Pons (tissue), 1 donor: ENCODE data around the gene HDAC4.

ENCODE experiments used
- DNase-seq: peaks from one replicate; pipeline ENCODE4 v3.0.0-alpha.2; 2016; ENCODE audit warnings: low spot score

Gene HDAC4

GRCh38 chr2:239326831-239327535 is 73.8 kb downstream of the HDAC4 start:
- DNase-seq: no peak

- DNase-seq: no peak
Measured at GRCh38 chr2:239324456-239324855, 76.4 kb downstream of the HDAC4 start.

- DNase-seq: no peak
Measured at GRCh38 chr2:239323447-239323846, 77.4 kb downstream of the HDAC4 start.

- no peak for DNase-seq
Measured at GRCh38 chr2:239322416-239323086, 78.3 kb downstream of the HDAC4 start.

- no peak for DNase-seq
Measured at GRCh38 chr2:239321596-239322415, 79.0 kb downstream of the HDAC4 start.

- DNase-seq: no peak
Measured at GRCh38 chr2:239318790-239319661, 81.8 kb downstream of the HDAC4 start.

- peak; percentile 86 for DNase-seq
Measured at GRCh38 chr2:239318151-239318611, 82.6 kb downstream of the HDAC4 start.

- DNase-seq: peak; percentile 74
Measured at GRCh38 chr2:239316562-239317465, 84.0 kb downstream of the HDAC4 start.

GRCh38 chr2:239315308-239315707 is 85.5 kb downstream of the HDAC4 start:
- no peak for DNase-seq

- DNase-seq: no peak
Measured at GRCh38 chr2:239313776-239314175, 87.0 kb downstream of the HDAC4 start.

GRCh38 chr2:239312741-239313667 is 87.8 kb downstream of the HDAC4 start:
- DNase-seq: no peak

- DNase-seq: no peak
Measured at GRCh38 chr2:239312081-239312511, 88.7 kb downstream of the HDAC4 start.

GRCh38 chr2:239311132-239312040 is 89.4 kb downstream of the HDAC4 start:
- peak; percentile 89 for DNase-seq

- DNase-seq: no peak
Measured at GRCh38 chr2:239310401-239311061, 90.3 kb downstream of the HDAC4 start.

- no peak for DNase-seq
Measured at GRCh38 chr2:239309398-239310245, 91.2 kb downstream of the HDAC4 start.

- DNase-seq: no peak
Measured at GRCh38 chr2:239308661-239309397, 92.0 kb downstream of the HDAC4 start.
